ENCODE results near the gene IRAG1.

DNA sequence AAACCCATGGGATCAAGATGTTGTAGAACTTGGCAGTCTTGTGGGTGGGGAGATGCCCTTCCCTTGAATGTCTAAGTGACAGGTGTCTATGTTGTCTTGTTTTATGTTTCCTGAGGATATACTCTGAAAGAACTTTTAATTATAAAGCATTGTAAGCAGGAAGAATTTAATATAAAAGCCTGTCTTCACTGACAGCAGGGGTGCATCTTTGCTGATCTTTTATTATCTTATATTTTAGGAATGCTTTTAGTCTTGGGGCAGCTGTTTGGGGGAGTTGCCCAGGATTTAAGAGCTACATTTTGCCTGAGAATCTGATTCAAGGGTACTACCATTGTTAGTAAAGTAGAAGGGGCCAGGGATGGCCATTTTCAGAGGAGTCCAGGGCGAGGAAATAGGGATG, 43.4 kb downstream of the IRAG1 start:
- no peak for TF ChIP-seq ZNF202 (tag by site-specific recombination; IDR thresholded peaks at IDR 0.05; ENCODE audit: borderline replicate concordance)
- TF ChIP-seq, protein P1, sequence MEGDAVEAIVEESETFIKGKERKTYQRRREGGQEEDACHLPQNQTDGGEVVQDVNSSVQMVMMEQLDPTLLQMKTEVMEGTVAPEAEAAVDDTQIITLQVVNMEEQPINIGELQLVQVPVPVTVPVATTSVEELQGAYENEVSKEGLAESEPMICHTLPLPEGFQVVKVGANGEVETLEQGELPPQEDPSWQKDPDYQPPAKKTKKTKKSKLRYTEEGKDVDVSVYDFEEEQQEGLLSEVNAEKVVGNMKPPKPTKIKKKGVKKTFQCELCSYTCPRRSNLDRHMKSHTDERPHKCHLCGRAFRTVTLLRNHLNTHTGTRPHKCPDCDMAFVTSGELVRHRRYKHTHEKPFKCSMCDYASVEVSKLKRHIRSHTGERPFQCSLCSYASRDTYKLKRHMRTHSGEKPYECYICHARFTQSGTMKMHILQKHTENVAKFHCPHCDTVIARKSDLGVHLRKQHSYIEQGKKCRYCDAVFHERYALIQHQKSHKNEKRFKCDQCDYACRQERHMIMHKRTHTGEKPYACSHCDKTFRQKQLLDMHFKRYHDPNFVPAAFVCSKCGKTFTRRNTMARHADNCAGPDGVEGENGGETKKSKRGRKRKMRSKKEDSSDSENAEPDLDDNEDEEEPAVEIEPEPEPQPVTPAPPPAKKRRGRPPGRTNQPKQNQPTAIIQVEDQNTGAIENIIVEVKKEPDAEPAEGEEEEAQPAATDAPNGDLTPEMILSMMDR (tag by site-specific recombination; IDR thresholded peaks at IDR 0.05): no peak
- TF ChIP-seq ZNF280D (tag by site-specific recombination; IDR thresholded peaks at IDR 0.05): no peak
- TF ChIP-seq KLF8 (tag by site-specific recombination; IDR thresholded peaks at IDR 0.05): no peak
- TF ChIP-seq ZBTB26 (tag by site-specific recombination; optimal IDR thresholded peaks at IDR 0.05): no peak
